HUES6 (cell line): ENCODE results near the gene ZRANB3.
"Not testable (repeated sequence)": the region's sequence is repeated elsewhere in the genome, so short reads cannot be mapped to it uniquely, and the experiment has no call there.

Experiments
- H3K27ac ChIP-seq: 2 replicates; pipeline ENCODE4 v1.7.0; 2013; ENCODE audit warnings: low read depth, mild to moderate bottlenecking, low read length, inconsistent platforms
- H3K27me3 ChIP-seq: 2 replicates; pipeline ENCODE4 v1.6.1; 2013; ENCODE audit warnings: low read length; ENCODE audit not compliant: control insufficient read depth, insufficient read depth
- H3K36me3 ChIP-seq: 2 replicates; pipeline ENCODE4 v1.6.1; 2013; ENCODE audit warnings: low read length; ENCODE audit not compliant: control insufficient read depth, insufficient read depth
- H3K4me1 ChIP-seq: 2 replicates; pipeline ENCODE4 v1.6.1; 2013; ENCODE audit warnings: low read length; ENCODE audit not compliant: control insufficient read depth, insufficient read depth
- H3K4me3 ChIP-seq: 2 replicates; pipeline ENCODE4 v1.5.1; 2013; ENCODE audit warnings: low read depth, low read length
- H3K9ac ChIP-seq: one replicate; pipeline ENCODE4 v1.6.1; 2013; ENCODE audit warnings: mild to moderate bottlenecking, low read length
- H3K9me3 ChIP-seq: 2 replicates; pipeline ENCODE4 v1.6.1; 2013; ENCODE audit warnings: low read depth, low read length; ENCODE audit not compliant: control insufficient read depth, insufficient read depth

ZRANB3 gene

DNA sequence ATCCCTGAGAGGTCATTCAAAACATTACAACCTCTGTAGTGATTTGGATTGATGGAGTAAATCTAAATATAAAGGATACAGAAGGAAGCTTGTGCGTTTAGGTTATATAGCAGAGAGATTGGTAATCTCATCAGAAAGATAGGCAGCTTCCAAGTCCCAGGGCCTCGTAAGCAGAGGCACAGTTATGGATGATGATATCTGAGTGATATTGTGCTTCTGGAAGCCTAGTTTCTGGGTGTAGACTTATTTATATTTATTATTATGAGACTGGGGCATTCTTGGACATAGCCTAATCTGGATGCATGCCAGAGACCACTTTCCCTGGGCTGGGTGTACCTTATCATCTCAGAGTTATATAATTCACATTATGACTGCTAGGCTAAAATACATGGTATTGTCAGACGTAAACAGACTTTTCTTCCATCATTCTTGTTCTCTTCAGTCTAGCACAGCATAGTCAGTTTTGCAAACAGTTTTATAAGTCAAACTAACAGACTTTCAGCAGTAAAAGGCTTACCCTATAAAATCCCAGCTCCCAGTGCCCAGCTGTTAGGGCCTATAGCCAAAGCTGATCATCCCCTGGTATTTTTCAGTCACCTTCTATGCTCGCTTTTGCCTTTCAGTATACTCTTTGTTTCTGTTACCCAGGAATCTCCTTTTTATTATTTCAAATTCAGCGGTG, 431.1 kb downstream of the ZRANB3 start:
- no peaks in the 10 kb centered on the region for H3K27me3 ChIP-seq
- no peaks in the 10 kb centered on the region for H3K4me1 ChIP-seq
- H3K9me3 ChIP-seq: peaks cover 11% of the 10 kb centered on the region
- H3K9ac ChIP-seq: no peak overlapping the region
- no peak overlapping the region for H3K27ac ChIP-seq
- H3K4me3 ChIP-seq: no peak overlapping the region
- peaks cover 24% of the 10 kb centered on the region for H3K36me3 ChIP-seq

DNA sequence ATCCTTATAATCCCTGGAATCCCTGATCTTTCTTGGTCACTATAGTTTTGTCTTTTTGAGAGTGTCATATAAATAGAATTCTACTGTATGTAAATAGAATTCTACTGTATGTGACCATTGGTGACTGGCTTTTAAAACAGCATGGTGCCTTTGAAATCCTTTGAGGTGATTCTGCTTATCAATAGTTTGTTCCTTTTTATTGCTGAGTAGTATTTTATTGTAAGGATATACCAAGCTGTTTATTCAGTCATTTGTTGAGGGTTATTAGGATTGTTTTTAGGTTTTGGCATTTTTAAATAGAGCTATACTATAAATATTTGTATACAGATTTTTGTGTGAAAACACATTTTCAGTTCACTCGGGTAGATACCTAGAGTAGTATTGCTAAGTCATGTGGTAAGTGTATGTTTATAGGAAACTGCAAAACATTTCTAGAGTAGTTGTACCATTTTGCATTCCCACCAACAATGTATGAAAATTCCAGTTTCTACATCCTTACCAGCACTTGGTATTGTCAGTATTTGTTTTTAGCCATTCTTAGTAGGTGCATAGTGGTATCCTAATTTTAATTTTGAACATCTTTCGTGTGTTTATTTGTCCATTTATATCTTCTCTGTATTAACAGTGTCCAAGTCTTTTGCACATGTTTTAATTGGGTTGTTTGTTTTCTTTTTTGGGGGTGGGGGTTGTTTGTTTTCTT, 433.3 kb downstream of the ZRANB3 start:
- no peaks in the 10 kb centered on the region for H3K27me3 ChIP-seq
- H3K4me1 ChIP-seq: no peaks in the 10 kb centered on the region
- no peaks in the 10 kb centered on the region for H3K9me3 ChIP-seq
- no peak overlapping the region for H3K27ac ChIP-seq
- peaks cover 18% of the 10 kb centered on the region for H3K36me3 ChIP-seq
- H3K4me3 ChIP-seq: no peak overlapping the region
- H3K9ac ChIP-seq: no peak overlapping the region

DNA sequence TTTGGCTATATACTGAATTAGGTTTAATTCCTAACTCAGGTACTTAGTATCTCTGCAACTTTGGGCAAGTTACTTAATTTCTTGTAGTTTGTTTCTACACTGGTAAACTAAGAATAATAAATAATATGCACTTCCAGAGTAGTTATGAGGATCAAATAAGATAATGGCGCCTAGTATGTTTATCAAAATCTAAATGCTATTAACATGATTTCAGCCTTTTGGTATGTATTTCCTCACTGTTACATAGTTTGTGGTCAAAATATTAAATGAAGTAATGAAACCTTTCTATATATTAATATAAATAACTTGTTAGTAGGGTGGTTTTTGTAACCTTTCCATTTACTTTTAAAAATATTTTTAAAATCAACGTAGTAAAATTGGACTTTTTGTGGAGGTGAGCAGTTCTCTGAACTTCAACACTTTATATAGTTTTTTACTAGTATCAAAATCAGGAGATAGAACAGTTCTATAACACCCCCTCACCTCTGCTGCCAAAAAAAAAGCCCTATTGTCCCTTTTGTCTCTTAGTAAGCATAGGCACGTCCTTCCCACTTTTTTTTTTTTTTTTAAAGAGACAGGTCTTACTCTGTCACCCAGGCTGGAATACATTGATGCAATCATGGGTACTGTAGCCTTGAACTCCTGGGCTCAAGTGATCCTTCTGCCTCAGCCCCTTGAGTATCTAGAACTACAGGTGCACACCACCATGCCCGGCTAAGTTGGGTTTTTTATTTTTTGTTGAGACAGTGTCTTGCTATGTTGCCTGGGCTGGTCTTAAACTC, 434.2 kb downstream of the ZRANB3 start:
- Histone ChIP-seq H3K4me3 (no peak overlapping the region), H3K9me3 (no peaks in the 10 kb centered on the region), H3K27me3 (no peaks in the 10 kb centered on the region), H3K27ac (no peak overlapping the region), H3K9ac (no peak overlapping the region), H3K36me3 (peaks cover 14% of the 10 kb centered on the region), H3K4me1 (no peaks in the 10 kb centered on the region)

DNA sequence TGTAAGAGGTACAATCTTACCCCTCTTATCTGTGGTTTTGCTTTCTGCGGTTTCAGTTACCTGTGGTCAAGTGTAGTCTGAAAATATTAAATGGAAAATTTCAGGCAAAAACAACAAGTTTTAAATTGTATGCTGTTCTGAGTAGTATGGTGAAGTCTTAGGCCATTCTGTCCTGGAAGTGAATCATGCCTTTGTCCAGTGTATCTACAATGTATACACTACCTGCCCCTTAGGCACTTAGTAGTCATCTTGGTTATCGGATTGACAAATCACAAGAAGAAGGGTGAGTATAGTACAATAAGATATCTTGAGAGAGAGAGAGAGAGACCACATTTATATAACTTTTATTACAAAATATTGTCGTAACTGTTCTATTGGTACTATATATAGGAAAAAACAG, 435.4 kb downstream of the ZRANB3 start:
- H3K9me3 ChIP-seq: no peaks in the 10 kb centered on the region
- H3K4me3 ChIP-seq: no peak overlapping the region
- H3K27ac ChIP-seq: no peak overlapping the region
- H3K27me3 ChIP-seq: no peaks in the 10 kb centered on the region
- no peak overlapping the region for H3K9ac ChIP-seq
- peaks cover 14% of the 10 kb centered on the region for H3K36me3 ChIP-seq
- no peaks in the 10 kb centered on the region for H3K4me1 ChIP-seq

DNA sequence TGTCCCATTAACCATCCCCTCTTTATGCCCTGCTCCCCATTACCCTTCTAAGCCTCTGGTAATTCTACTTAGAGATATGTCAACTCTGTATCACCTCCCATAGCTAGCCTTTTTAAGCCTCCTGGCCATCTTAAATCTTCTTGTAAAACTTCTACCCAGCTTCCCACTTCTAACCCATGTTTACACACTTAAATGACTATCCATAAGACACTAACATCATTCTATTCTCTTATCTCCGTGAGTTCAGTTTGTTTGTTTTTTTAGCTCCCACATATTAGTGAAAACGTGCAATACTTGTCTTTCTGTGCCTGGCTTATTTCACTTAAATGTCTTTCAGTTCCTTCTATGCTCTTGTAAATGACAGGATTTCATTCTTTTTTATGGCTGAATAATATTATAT, 436.5 kb downstream of the ZRANB3 start:
- Histone ChIP-seq H3K4me1 (no peaks in the 10 kb centered on the region), H3K27ac (no peak overlapping the region), H3K36me3 (peaks cover 14% of the 10 kb centered on the region), H3K9ac (no peak overlapping the region), H3K27me3 (no peaks in the 10 kb centered on the region), H3K9me3 (no peaks in the 10 kb centered on the region), H3K4me3 (no peak overlapping the region)

DNA sequence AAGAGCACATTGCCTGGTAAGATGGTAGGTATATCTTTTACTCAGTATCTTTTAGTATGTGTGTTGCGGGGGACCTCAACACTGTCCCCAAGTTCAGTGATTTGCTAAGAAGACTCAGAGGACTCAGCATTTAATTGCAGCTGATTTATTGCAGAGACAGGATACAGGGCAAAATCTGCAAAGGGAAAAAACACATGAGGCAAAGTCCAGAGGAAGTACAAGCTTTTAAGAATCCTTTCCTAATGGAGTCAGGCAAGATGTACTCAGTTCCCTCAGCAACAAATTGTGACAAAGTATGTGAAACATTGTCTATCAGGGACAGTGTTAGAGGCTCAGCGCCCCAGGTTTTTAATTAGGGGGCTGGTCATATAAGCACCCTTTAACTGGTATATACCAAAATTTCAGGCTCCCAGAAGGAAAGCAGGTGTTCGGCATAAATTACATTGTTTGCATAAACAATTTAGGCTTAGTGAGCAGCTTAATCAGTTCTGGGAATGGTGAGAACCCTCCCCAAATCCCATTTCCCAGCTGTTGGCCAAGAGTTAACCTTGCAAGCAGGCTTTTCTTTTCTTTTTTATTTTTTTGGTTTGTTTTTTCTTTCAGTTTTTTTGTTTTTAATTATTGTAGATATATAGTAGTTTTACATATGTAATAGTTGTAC, 437.2 kb downstream of the ZRANB3 start:
- Histone ChIP-seq H3K4me3 (no peak overlapping the region), H3K4me1 (no peaks in the 10 kb centered on the region), H3K9ac (no peak overlapping the region), H3K36me3 (peaks cover 14% of the 10 kb centered on the region), H3K9me3 (no peaks in the 10 kb centered on the region; the same call in 1 of the 2 replicates), H3K27me3 (no peaks in the 10 kb centered on the region), H3K27ac (no peak overlapping the region)

DNA sequence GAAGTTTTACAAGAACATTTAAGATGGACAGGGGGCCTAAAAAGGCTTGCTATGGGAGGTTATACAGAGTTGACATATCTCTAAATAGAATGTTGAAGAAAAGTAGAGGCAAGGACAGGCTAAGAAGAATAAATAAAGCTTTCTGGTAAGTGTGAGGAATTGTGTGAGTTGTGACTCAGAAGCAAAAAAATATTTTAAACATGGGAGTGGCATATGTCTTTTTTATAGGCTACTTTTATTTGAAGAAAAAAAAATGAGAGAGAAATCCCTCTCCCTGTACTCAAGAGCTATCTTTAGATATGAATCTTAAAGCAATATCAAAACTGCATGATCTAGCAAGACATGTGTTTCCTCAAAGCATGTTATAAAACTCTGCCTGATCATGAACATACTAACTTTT, 437.8 kb downstream of the ZRANB3 start:
- Histone ChIP-seq H3K4me1 (no peaks in the 10 kb centered on the region), H3K9ac (no peak overlapping the region), H3K36me3 (peaks cover 14% of the 10 kb centered on the region), H3K9me3 (no peaks in the 10 kb centered on the region; the same call in 1 of the 2 replicates), H3K27ac (no peak overlapping the region), H3K4me3 (no peak overlapping the region), H3K27me3 (no peaks in the 10 kb centered on the region)

DNA sequence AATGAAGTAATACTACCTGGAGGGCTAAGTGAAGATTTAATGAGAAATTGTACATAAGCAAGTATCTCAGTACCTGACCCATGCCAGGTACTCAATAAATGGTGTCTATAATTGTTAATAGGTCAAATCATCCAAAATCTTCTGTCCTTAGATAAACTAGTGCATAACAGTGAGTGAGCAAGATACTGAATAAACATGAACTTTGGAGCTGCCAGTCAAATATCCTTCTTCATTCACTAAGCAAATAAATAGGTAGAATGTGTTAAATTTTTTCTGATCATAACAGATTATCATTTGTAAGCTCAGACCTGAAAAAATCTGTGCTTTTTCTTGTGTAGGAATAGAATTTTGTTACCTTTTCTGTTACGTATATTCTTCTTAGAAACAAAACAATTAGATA, 439.3 kb downstream of the ZRANB3 start:
- no peaks in the 10 kb centered on the region for H3K4me1 ChIP-seq
- peaks cover 3% of the 10 kb centered on the region; the same call in 1 of the 2 replicates for H3K9me3 ChIP-seq
- H3K36me3 ChIP-seq: peaks cover 12% of the 10 kb centered on the region
- no peaks in the 10 kb centered on the region for H3K27me3 ChIP-seq
- H3K4me3 ChIP-seq: no peak overlapping the region
- H3K9ac ChIP-seq: no peak overlapping the region
- no peak overlapping the region for H3K27ac ChIP-seq

DNA sequence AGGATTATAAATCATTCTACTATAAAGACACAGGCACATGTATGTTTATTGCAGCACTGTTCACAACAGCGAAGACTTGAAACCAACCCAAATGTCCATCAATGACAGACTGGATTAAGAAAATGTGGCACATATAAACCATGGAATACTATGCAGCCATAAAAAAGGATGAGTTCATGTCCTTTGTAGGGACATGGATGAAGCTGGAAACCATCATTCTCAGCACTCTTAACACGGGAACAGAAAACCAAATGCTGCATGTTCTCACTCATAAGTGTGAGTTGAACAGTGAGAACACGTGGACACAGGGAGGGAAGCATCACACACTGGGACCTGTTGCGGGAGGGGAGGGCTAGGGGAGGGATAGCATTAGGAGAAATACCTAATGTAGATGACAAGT, 441.4 kb downstream of the ZRANB3 start:
- H3K9ac ChIP-seq, H3K4me3 ChIP-seq, H3K9me3 ChIP-seq, H3K4me1 ChIP-seq, H3K27me3 ChIP-seq, H3K27ac ChIP-seq, H3K36me3 ChIP-seq: not testable (repeated sequence)
